Sigmoid colon (tissue), 4 donors: ENCODE results near the gene SLC1A2.

Source experiments
- EP300 ChIP-seq, 4 donors: sonication (generic); formaldehyde crosslinking; IDR thresholded peaks; one replicate each; pipeline ENCODE4 v1.6.1; 2017; ENCODE audit warnings: antibody characterized with exemption in 4 of 4
- POLR2A ChIP-seq, 2 donors: fragments of 450-650 bp; IDR thresholded peaks; one replicate each; pipeline ENCODE4 v1.6.1; 2016; ENCODE audit warnings: antibody characterized with exemption in 2 of 2, mild to moderate bottlenecking in 2 of 2, moderate library complexity in 2 of 2
- POLR2AphosphoS5 ChIP-seq, 4 donors: sonication (generic); formaldehyde crosslinking; IDR thresholded peaks; one replicate each; pipeline ENCODE4 v1.6.1; 2017; ENCODE audit warnings: antibody characterized with exemption in 4 of 4
- TF ChIP-seq, protein P1 (sequence below), 4 experiments: fragments of 450-650 bp in 3 of 4; fragments of 200-600 bp in 1 of 4; IDR thresholded peaks; one replicate each; pipeline ENCODE4 v1.5.1; 2016 to 2019; ENCODE audit warnings: antibody characterized with exemption in 4 of 4, mild to moderate bottlenecking in 3 of 4, moderate library complexity in 2 of 4

DNA sequence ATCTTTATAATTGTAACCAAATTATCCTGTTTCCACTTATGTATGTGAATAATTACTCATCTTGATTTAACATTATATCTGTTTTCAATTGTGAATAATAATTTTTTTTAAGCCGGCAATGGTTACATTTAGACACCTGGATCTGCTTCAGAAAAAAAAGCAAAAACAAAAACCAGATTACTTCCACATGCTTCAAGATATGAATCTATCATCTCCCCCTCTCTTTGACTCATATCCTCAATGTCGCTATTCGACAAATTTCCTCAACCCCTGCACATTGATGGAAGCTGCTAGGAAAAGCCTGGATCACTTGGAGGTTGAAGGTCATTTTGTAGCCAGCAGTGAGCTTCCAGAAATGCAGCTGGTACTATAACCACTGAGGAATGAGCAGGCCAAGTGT is 42.7 kb downstream of the SLC1A2 start:
- TF ChIP-seq, protein P1, sequence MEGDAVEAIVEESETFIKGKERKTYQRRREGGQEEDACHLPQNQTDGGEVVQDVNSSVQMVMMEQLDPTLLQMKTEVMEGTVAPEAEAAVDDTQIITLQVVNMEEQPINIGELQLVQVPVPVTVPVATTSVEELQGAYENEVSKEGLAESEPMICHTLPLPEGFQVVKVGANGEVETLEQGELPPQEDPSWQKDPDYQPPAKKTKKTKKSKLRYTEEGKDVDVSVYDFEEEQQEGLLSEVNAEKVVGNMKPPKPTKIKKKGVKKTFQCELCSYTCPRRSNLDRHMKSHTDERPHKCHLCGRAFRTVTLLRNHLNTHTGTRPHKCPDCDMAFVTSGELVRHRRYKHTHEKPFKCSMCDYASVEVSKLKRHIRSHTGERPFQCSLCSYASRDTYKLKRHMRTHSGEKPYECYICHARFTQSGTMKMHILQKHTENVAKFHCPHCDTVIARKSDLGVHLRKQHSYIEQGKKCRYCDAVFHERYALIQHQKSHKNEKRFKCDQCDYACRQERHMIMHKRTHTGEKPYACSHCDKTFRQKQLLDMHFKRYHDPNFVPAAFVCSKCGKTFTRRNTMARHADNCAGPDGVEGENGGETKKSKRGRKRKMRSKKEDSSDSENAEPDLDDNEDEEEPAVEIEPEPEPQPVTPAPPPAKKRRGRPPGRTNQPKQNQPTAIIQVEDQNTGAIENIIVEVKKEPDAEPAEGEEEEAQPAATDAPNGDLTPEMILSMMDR (IDR thresholded peaks at IDR 0.05): no peak
- TF ChIP-seq POLR2A (IDR thresholded peaks at IDR 0.05): no peak
- no peak for TF ChIP-seq EP300 (IDR thresholded peaks at IDR 0.05)
- no peak for TF ChIP-seq POLR2AphosphoS5 (IDR thresholded peaks at IDR 0.05)
